ENCODE measurements around the gene USPL1. TPM values are rescaled to one million over a fixed set of nuclear protein-coding genes. Genes with fewer than 3 reads are reported as not detected.

Gene USPL1
- total RNA-seq, 2 donors from 2014 or later = 17.9 to 19.3 TPM

DNA sequence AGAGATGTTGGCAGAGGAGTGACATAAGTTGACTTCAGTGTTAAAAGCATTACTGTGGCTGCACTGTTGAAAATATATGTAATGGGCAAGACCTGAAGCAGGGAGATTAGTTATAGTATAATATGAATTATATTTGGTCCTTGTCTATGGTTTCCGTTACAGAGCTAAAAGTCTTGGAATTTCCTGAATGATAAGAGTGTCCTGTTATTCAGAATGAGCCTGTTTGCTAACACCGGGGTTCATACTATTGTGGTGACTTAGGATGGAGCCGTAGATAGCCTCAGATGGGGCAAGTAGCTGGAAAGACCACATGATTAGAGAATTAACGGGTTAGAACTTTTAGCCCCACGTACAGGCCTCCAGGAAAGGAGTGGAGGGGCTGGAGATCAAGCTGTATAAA is 5.7 kb downstream of the USPL1 start:
- Histone ChIP-seq H3K9ac (ENCODE audit: extremely low read depth, low read length, poor library complexity, severe bottlenecking) (no peak overlapping the region), H3K27ac (ENCODE audit: low read depth, low read length) (no peak overlapping the region), H3K4me1 (ENCODE audit: control insufficient read depth, insufficient read depth, low read length) (peaks cover 3% of the 10 kb centered on the region), H3K36me3 (ENCODE audit: control insufficient read depth, insufficient read depth, low read length) (peaks cover 34% of the 10 kb centered on the region), H3K4me3 (ENCODE audit: low read length) (no peak overlapping the region), H3K27me3 (ENCODE audit: control insufficient read depth, insufficient read depth, low read length, poor library complexity, severe bottlenecking) (no peaks in the 10 kb centered on the region), H3K9me3 (ENCODE audit: control insufficient read depth, low read length) (no peaks in the 10 kb centered on the region)
- 64 to 78% methylated on average over 3 to 5 of the region's 5 CpGs for WGBS, 2 experiments (ENCODE audit: insufficient coverage in 1 of 2, insufficient read length in 1 of 2)
- Mint-ChIP-seq H3K4me1 (peaks cover 8% of the 10 kb centered on the region), H3K27ac (no peak overlapping the region), H3K36me3 (ENCODE audit: low read depth) (peaks cover 31% of the 10 kb centered on the region), H3K27me3 (ENCODE audit: insufficient read depth) (no peaks in the 10 kb centered on the region), H3K9me3 (no peaks in the 10 kb centered on the region), H3K4me3 (no peak overlapping the region)
- TF ChIP-seq, protein P1, sequence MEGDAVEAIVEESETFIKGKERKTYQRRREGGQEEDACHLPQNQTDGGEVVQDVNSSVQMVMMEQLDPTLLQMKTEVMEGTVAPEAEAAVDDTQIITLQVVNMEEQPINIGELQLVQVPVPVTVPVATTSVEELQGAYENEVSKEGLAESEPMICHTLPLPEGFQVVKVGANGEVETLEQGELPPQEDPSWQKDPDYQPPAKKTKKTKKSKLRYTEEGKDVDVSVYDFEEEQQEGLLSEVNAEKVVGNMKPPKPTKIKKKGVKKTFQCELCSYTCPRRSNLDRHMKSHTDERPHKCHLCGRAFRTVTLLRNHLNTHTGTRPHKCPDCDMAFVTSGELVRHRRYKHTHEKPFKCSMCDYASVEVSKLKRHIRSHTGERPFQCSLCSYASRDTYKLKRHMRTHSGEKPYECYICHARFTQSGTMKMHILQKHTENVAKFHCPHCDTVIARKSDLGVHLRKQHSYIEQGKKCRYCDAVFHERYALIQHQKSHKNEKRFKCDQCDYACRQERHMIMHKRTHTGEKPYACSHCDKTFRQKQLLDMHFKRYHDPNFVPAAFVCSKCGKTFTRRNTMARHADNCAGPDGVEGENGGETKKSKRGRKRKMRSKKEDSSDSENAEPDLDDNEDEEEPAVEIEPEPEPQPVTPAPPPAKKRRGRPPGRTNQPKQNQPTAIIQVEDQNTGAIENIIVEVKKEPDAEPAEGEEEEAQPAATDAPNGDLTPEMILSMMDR (conservative IDR thresholded peaks at IDR 0.05) = no peak
- no peak for DNase-seq

DNA sequence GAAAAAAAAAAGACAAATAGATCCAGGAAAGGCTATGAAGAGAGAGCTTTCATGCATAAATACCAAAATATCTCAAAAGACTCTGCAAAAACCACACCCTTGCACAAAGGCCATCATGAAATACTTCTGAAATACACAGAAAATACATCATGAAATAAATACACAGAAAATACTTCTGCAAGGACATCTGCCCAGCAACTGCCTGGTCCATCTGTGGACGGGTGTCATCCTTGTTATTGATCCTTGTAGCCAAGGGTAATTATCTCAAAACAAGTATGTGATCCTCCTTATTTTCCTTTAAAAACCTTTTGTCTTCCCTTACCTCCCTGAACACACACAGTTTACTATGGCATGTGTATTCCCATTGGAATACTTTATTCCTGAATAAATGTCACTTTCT is 6.9 kb downstream of the USPL1 start:
- peaks cover 46% of the 10 kb centered on the region for H3K36me3 ChIP-seq (ENCODE audit: control insufficient read depth, insufficient read depth, low read length)
- no peaks in the 10 kb centered on the region for H3K27me3 Mint-ChIP-seq (ENCODE audit: insufficient read depth)
- no peak overlapping the region for H3K4me3 ChIP-seq (ENCODE audit: low read length)
- H3K9ac ChIP-seq (ENCODE audit: extremely low read depth, low read length, poor library complexity, severe bottlenecking) = no peak overlapping the region
- no peaks in the 10 kb centered on the region for H3K9me3 ChIP-seq (ENCODE audit: control insufficient read depth, low read length)
- H3K4me1 ChIP-seq (ENCODE audit: control insufficient read depth, insufficient read depth, low read length) = peaks cover 3% of the 10 kb centered on the region
- no peak overlapping the region for H3K4me3 Mint-ChIP-seq
- H3K27me3 ChIP-seq (ENCODE audit: control insufficient read depth, insufficient read depth, low read length, poor library complexity, severe bottlenecking) = no peaks in the 10 kb centered on the region
- no peaks in the 10 kb centered on the region for H3K9me3 Mint-ChIP-seq
- H3K4me1 Mint-ChIP-seq = peaks cover 7% of the 10 kb centered on the region
- WGBS, 2 experiments (ENCODE audit: insufficient coverage in 1 of 2, insufficient read length in 1 of 2) = 100% methylated on average over 1 of the region's 1 CpG
- H3K36me3 Mint-ChIP-seq (ENCODE audit: low read depth) = peaks cover 41% of the 10 kb centered on the region
- no peak overlapping the region for H3K27ac ChIP-seq (ENCODE audit: low read depth, low read length)
- no peak overlapping the region for H3K27ac Mint-ChIP-seq
- DNase-seq = no peak
- TF ChIP-seq, protein P1 (conservative IDR thresholded peaks at IDR 0.05) = no peak

DNA sequence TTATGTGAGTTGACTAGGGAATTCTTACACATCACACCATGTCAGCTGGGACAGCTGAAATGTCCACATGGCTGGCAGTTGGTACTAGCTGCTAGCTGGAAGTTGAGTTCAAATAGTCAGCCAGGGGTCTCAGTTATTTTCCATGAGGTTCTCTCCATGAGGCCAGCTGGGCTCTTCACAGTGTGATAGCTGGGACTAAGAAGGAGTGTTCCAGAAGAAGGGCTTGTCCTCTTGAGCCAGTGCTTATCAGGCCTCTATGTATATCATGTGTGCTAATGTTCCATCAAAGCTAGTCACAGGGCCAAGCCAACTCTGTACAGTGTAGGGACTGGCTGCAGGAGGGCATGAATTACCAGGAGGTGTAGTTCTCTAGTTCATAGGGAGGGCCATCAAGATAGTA is 11.8 kb downstream of the USPL1 start:
- Histone ChIP-seq H3K27me3 (ENCODE audit: control insufficient read depth, insufficient read depth, low read length, poor library complexity, severe bottlenecking) (no peaks in the 10 kb centered on the region), H3K4me1 (ENCODE audit: control insufficient read depth, insufficient read depth, low read length) (no peaks in the 10 kb centered on the region), H3K27ac (ENCODE audit: low read depth, low read length) (no peak overlapping the region), H3K9ac (ENCODE audit: extremely low read depth, low read length, poor library complexity, severe bottlenecking) (no peak overlapping the region), H3K36me3 (ENCODE audit: control insufficient read depth, insufficient read depth, low read length) (peaks cover 59% of the 10 kb centered on the region), H3K4me3 (ENCODE audit: low read length) (no peak overlapping the region), H3K9me3 (ENCODE audit: control insufficient read depth, low read length) (peaks cover 9% of the 10 kb centered on the region)
- H3K36me3 Mint-ChIP-seq (ENCODE audit: low read depth) = peaks cover 60% of the 10 kb centered on the region
- DNase-seq = no peak
- no peak overlapping the region for H3K27ac Mint-ChIP-seq
- H3K4me3 Mint-ChIP-seq = no peak overlapping the region
- TF ChIP-seq, protein P1 (conservative IDR thresholded peaks at IDR 0.05) = no peak
- peaks cover 4% of the 10 kb centered on the region for H3K9me3 Mint-ChIP-seq
- H3K27me3 Mint-ChIP-seq (ENCODE audit: insufficient read depth) = no peaks in the 10 kb centered on the region
- no peaks in the 10 kb centered on the region for H3K4me1 Mint-ChIP-seq

Data from endodermal cell (in vitro differentiated cells).